WTC11 (cell line): ENCODE data around the gene HYOU1. TPM values are rescaled to one million over a fixed set of nuclear protein-coding genes. Genes with fewer than 3 reads are reported as not detected.
A peak's percentile ranks its signal among the peaks of the same experiment; 100 is the strongest.

ENCODE experiments used
- ATAC-seq: fragments of 200-7000 bp; cut with Tn5 transposase; 2 replicates; pipeline ENCODE4 v1.10.0; 2021; ENCODE audit warnings: mild to moderate bottlenecking, moderate library complexity
- CTCF ChIA-PET: fragments of 300-600 bp; sonication (Branson Sonifier 250); formaldehyde crosslinking; loops from one replicate; lab custom pipeline; 2021; ENCODE audit warnings: antibody characterized with exemption; lab: Charles Lee
- POLR2A ChIA-PET: fragments of 350-600 bp; sonication (Branson Sonifier 250); formaldehyde crosslinking; loops from one replicate; lab custom pipeline; 2021; ENCODE audit warnings: antibody characterized with exemption; lab: Charles Lee
- DNase-seq: peaks from one replicate; pipeline ENCODE4 v3.0.0; 2021; ENCODE audit warnings: low spot score
- H3K27ac Mint-ChIP-seq: 2 replicates; pipeline ENCODE4 v1.8.0; 2021; ENCODE audit warnings: mixed read lengths
- H3K27me3 Mint-ChIP-seq: 2 replicates; pipeline ENCODE4 v1.8.0; 2021; ENCODE audit warnings: low read depth, mild to moderate bottlenecking, moderate library complexity, mixed read lengths
- H3K36me3 Mint-ChIP-seq: 2 replicates; pipeline ENCODE4 v1.8.0; 2021; ENCODE audit warnings: mixed read lengths
- H3K4me1 Mint-ChIP-seq: 2 replicates; pipeline ENCODE4 v1.8.0; 2022; ENCODE audit warnings: mixed read lengths
- H3K4me3 Mint-ChIP-seq: 2 replicates; pipeline ENCODE4 v1.8.0; 2021; ENCODE audit warnings: mild to moderate bottlenecking, moderate library complexity, mixed read lengths
- H3K9me3 Mint-ChIP-seq: 2 replicates; pipeline ENCODE4 v1.8.0; 2021; ENCODE audit warnings: mixed read lengths
- ARID4B ChIP-seq: sonication (generic); formaldehyde crosslinking; IDR thresholded peaks from 2 replicates; pipeline ENCODE4 v1.8.0; 2023; ENCODE audit warnings: missing genetic modification reagents, mild to moderate bottlenecking, borderline replicate concordance
- ATF1 ChIP-seq: sonication (generic); formaldehyde crosslinking; IDR thresholded peaks from 2 replicates; pipeline ENCODE4 v1.8.1; 2023; ENCODE audit warnings: mild to moderate bottlenecking, moderate library complexity, missing genetic modification reagents
- ATF2 ChIP-seq: sonication (generic); formaldehyde crosslinking; IDR thresholded peaks from 2 replicates; pipeline ENCODE4 v1.8.1; 2022; ENCODE audit warnings: low read depth, missing genetic modification reagents, borderline replicate concordance
- ATF3 ChIP-seq: sonication (generic); formaldehyde crosslinking; conservative IDR thresholded peaks from 2 replicates; pipeline ENCODE4 v1.8.1; 2022; ENCODE audit warnings: mild to moderate bottlenecking, missing genetic modification reagents
- CREB1 ChIP-seq: sonication (generic); formaldehyde crosslinking; IDR thresholded peaks from 2 replicates; pipeline ENCODE4 v1.8.0; 2023; ENCODE audit warnings: mild to moderate bottlenecking, missing genetic modification reagents
- CREM ChIP-seq: sonication (generic); formaldehyde crosslinking; IDR thresholded peaks from 2 replicates; pipeline ENCODE4 v1.8.1; 2022; ENCODE audit warnings: mild to moderate bottlenecking, missing genetic modification reagents, moderate library complexity
- CTCF ChIP-seq: fragments of 200-600 bp; IDR thresholded peaks from 2 replicates; pipeline ENCODE4 v1.8.0; 2022; ENCODE audit warnings: antibody characterized with exemption
- E2F1 ChIP-seq: sonication (generic); formaldehyde crosslinking; IDR thresholded peaks from 2 replicates; pipeline ENCODE4 v1.8.0; 2022; ENCODE audit warnings: mild to moderate bottlenecking, missing genetic modification reagents
- EMX1 ChIP-seq: fragments of 250-450 bp; sonication (Bioruptor Pico); IDR thresholded peaks from 2 replicates; pipeline ENCODE4 v1.8.0; 2021; ENCODE audit warnings: mild to moderate bottlenecking
- ETV6 ChIP-seq: sonication (generic); formaldehyde crosslinking; IDR thresholded peaks from 2 replicates; pipeline ENCODE4 v1.8.1; 2022; ENCODE audit warnings: mild to moderate bottlenecking, missing genetic modification reagents
- FOXJ3 ChIP-seq: sonication (generic); formaldehyde crosslinking; IDR thresholded peaks from 2 replicates; pipeline ENCODE4 v1.9.0; 2021; ENCODE audit warnings: missing genetic modification reagents, mild to moderate bottlenecking, borderline replicate concordance
- FOXK1 ChIP-seq: sonication (generic); formaldehyde crosslinking; IDR thresholded peaks from 2 replicates; pipeline ENCODE4 v1.8.0; 2022; ENCODE audit warnings: mild to moderate bottlenecking, moderate library complexity, missing genetic modification reagents
- FOXP1 ChIP-seq: sonication (generic); formaldehyde crosslinking; IDR thresholded peaks from 2 replicates; pipeline ENCODE4 v1.8.0; 2022; ENCODE audit warnings: missing genetic modification reagents, mild to moderate bottlenecking, moderate library complexity, borderline replicate concordance
- FOXP4 ChIP-seq: sonication (generic); formaldehyde crosslinking; IDR thresholded peaks from 2 replicates; pipeline ENCODE4 v1.8.0; 2022; ENCODE audit warnings: mild to moderate bottlenecking, missing genetic modification reagents
- JAZF1 ChIP-seq: fragments of 250-450 bp; sonication (Bioruptor Pico); IDR thresholded peaks from 2 replicates; pipeline ENCODE4 v1.9.0; 2021; ENCODE audit warnings: moderate library complexity, mild to moderate bottlenecking, inconsistent platforms
- KAT7 ChIP-seq: sonication (generic); formaldehyde crosslinking; IDR thresholded peaks from 2 replicates; pipeline ENCODE4 v1.8.1; 2023; ENCODE audit warnings: missing genetic modification reagents, mild to moderate bottlenecking, borderline replicate concordance
- MXD4 ChIP-seq: fragments of 250-450 bp; sonication (Bioruptor Pico); IDR thresholded peaks from 2 replicates; pipeline ENCODE4 v1.8.0; 2021; ENCODE audit warnings: mild to moderate bottlenecking, moderate library complexity, borderline replicate concordance
- NFE2L1 ChIP-seq: sonication (generic); formaldehyde crosslinking; IDR thresholded peaks from 2 replicates; pipeline ENCODE4 v1.8.1; 2023; ENCODE audit warnings: missing genetic modification reagents
- NFYB ChIP-seq: sonication (generic); formaldehyde crosslinking; conservative IDR thresholded peaks from 2 replicates; pipeline ENCODE4 v1.8.0; 2022; ENCODE audit warnings: low read depth, missing genetic modification reagents
- NR1H2 ChIP-seq: sonication (generic); formaldehyde crosslinking; IDR thresholded peaks from 2 replicates; pipeline ENCODE4 v1.9.0; 2021; ENCODE audit warnings: mild to moderate bottlenecking, moderate library complexity, missing genetic modification reagents
- OVOL2 ChIP-seq: fragments of 250-450 bp; sonication (Bioruptor Pico); IDR thresholded peaks from 2 replicates; pipeline ENCODE4 v1.9.0; 2021; ENCODE audit warnings: mild to moderate bottlenecking, borderline replicate concordance
- PRRX2 ChIP-seq: fragments of 250-450 bp; sonication (Bioruptor Pico); IDR thresholded peaks from 2 replicates; pipeline ENCODE4 v1.8.0; 2021; ENCODE audit warnings: mild to moderate bottlenecking
- SMAD3 ChIP-seq: sonication (generic); formaldehyde crosslinking; IDR thresholded peaks from 2 replicates; pipeline ENCODE4 v1.8.0; 2022; ENCODE audit warnings: missing genetic modification reagents, mild to moderate bottlenecking, borderline replicate concordance
- USF1 ChIP-seq: sonication (generic); formaldehyde crosslinking; IDR thresholded peaks from 2 replicates; pipeline ENCODE4 v1.8.0; 2022; ENCODE audit warnings: mild to moderate bottlenecking, missing genetic modification reagents
- ZNF671 ChIP-seq: fragments of 250-450 bp; sonication (Bioruptor Pico); IDR thresholded peaks from 2 replicates; pipeline ENCODE4 v1.8.0; 2021; ENCODE audit warnings: mild to moderate bottlenecking
- total RNA-seq: library from RNA; stranded (reverse); gene quantifications from 3 replicates; pipeline ENCODE4 v1.2.3, GENCODE V29; 2021

The HYOU1 gene
- total RNA-seq, 1 experiment from 2014 or later, result 276 TPM

GRCh38 chr11:119054418-119054817, 2.6 kb downstream of the HYOU1 start:
- Mint-ChIP-seq H3K4me1 (peaks cover 17% of the 10 kb centered on the region), H3K4me3 (peak overlapping the region; percentile 39; the same call in 1 of the 2 replicates), H3K36me3 (peaks cover 60% of the 10 kb centered on the region), H3K27ac (no peak overlapping the region), H3K27me3 (no peaks in the 10 kb centered on the region), H3K9me3 (no peaks in the 10 kb centered on the region)
- ChIA-PET POLR2A (interaction anchor here (0.5 kb wide), 1 partner anchor 312 kb away, joined by 3 read pairs; no protein-coding TSS in a partner anchor), CTCF (interaction anchor here (1.1 to 1.6 kb wide), 2 partner anchors 115 to 124 kb away, joined by 3 read pairs; no protein-coding TSS in a partner anchor)
- no peak for ATAC-seq
- DNase-seq, result no peak
- TF ChIP-seq CTCF (no peak), JAZF1 (CRISPR knock-in tag) (no peak), EMX1 (CRISPR knock-in tag) (no peak), ATF3 (CRISPR knock-in tag) (no peak), CREM (CRISPR knock-in tag) (no peak), MXD4 (CRISPR knock-in tag) (no peak), NFE2L1 (no peak), NFYB (CRISPR knock-in tag) (no peak), ATF1 (no peak), CREB1 (no peak), E2F1 (CRISPR knock-in tag) (no peak), PRRX2 (CRISPR knock-in tag) (no peak), ETV6 (CRISPR knock-in tag) (no peak), FOXK1 (CRISPR knock-in tag) (no peak), FOXP4 (no peak), NR1H2 (CRISPR knock-in tag) (no peak), OVOL2 (CRISPR knock-in tag) (no peak), FOXJ3 (CRISPR knock-in tag) (no peak), SMAD3 (CRISPR knock-in tag) (no peak), ATF2 (CRISPR knock-in tag) (no peak)

GRCh38 chr11:119052163-119052814, 4.7 kb downstream of the HYOU1 start:
- Mint-ChIP-seq H3K4me1 (peaks cover 9% of the 10 kb centered on the region), H3K4me3 (no peak overlapping the region), H3K27ac (no peak overlapping the region), H3K9me3 (no peaks in the 10 kb centered on the region), H3K27me3 (no peaks in the 10 kb centered on the region), H3K36me3 (peaks cover 76% of the 10 kb centered on the region)
- POLR2A ChIA-PET, result interaction anchor here (1.1 kb wide), 1 partner anchor 47 kb away, joined by 3 read pairs; no protein-coding TSS in a partner anchor
- no peak for ATAC-seq
- CTCF ChIA-PET, result no interaction called here
- no peak for DNase-seq
- TF ChIP-seq MXD4 (CRISPR knock-in tag), result no peak
- no peak for TF ChIP-seq USF1 (CRISPR knock-in tag)
- TF ChIP-seq ARID4B, result no peak
- TF ChIP-seq KAT7 (CRISPR knock-in tag), result no peak
- TF ChIP-seq ZNF671, result no peak
- no peak for TF ChIP-seq FOXP1 (CRISPR knock-in tag)
